CD4-positive, CD25-positive, alpha-beta regulatory T cell (primary cell): Measurements from ENCODE around the gene CCDC157. TPM values are rescaled to one million over a fixed set of nuclear protein-coding genes. Genes with fewer than 3 reads are reported as not detected.
A peak's percentile ranks its signal among the peaks of the same experiment; 100 is the strongest.
"Not testable (repeated sequence)": the region's sequence is repeated elsewhere in the genome, so short reads cannot be mapped to it uniquely, and the experiment has no call there.

Experiments
- ATAC-seq, 2 donors: fragments of 150-1000 bp; cut with Tn5 transposase; one replicate each; pipeline ENCODE4 v1.10.0; 2021; ENCODE audit warnings: low read depth in 2 of 2, moderate number of reproducible peaks in 2 of 2, moderate library complexity in 1 of 2
- DNase-seq, 3 donors: peaks; one replicate each; pipeline versions ENCODE4 v3.0.0 to v3.0.0-alpha.2; 2012 to 2022; ENCODE audit warnings: mixed read lengths in 1 of 3
- H3K27ac ChIP-seq: one replicate; pipeline ENCODE4 v1.7.0; 2013; ENCODE audit warnings: mild to moderate bottlenecking, low read length; ENCODE audit not compliant: insufficient read depth, poor library complexity, severe bottlenecking
- H3K27me3 ChIP-seq: one replicate; pipeline ENCODE4 v1.7.0; 2013; ENCODE audit warnings: low read length; ENCODE audit not compliant: control insufficient read depth, insufficient read depth
- H3K36me3 ChIP-seq: one replicate; pipeline ENCODE4 v1.7.0; 2013; ENCODE audit warnings: mild to moderate bottlenecking, low read length, moderate library complexity; ENCODE audit not compliant: control insufficient read depth, insufficient read depth
- H3K4me1 ChIP-seq: 2 replicates; pipeline ENCODE4 v1.7.0; 2013; ENCODE audit warnings: mild to moderate bottlenecking, low read length; ENCODE audit not compliant: insufficient read depth, control insufficient read depth, poor library complexity, severe bottlenecking
- H3K4me3 ChIP-seq: one replicate; pipeline ENCODE4 v1.7.0; 2013; ENCODE audit warnings: low read depth, mild to moderate bottlenecking, low read length, moderate library complexity
- H3K9me3 ChIP-seq, 2 experiments: 1 replicate in 1 of 2; 2 replicates in 1 of 2; pipeline ENCODE4 v1.7.0; 2013; ENCODE audit warnings: low read length in 2 of 2, mild to moderate bottlenecking in 1 of 2, moderate library complexity in 1 of 2; ENCODE audit not compliant: control insufficient read depth in 2 of 2
- H3K27ac Mint-ChIP-seq, 3 donors: one replicate each; pipeline ENCODE4 v1.8.0; 2020 to 2022; ENCODE audit warnings: mild to moderate bottlenecking in 3 of 3, mixed read lengths in 3 of 3, moderate library complexity in 2 of 3
- H3K27me3 Mint-ChIP-seq: one replicate; pipeline ENCODE4 v1.8.0; 2022; ENCODE audit warnings: mild to moderate bottlenecking, mixed read lengths
- H3K36me3 Mint-ChIP-seq: one replicate; pipeline ENCODE4 v1.8.0; 2020; ENCODE audit warnings: mixed read lengths
- H3K4me1 Mint-ChIP-seq, 4 donors: one replicate each; pipeline ENCODE4 v1.8.0; 2020 to 2022; ENCODE audit warnings: mixed read lengths in 4 of 4, mild to moderate bottlenecking in 1 of 4
- H3K4me3 Mint-ChIP-seq, 4 donors: one replicate each; pipeline ENCODE4 v1.8.0; 2020 to 2022; ENCODE audit warnings: mild to moderate bottlenecking in 4 of 4, mixed read lengths in 4 of 4, moderate library complexity in 3 of 4
- H3K9me3 Mint-ChIP-seq, 7 donors: one replicate each; pipeline ENCODE4 v1.8.0; 2020 to 2022; ENCODE audit warnings: mixed read lengths in 7 of 7, mild to moderate bottlenecking in 3 of 7, moderate library complexity in 2 of 7
- polyA plus RNA-seq, 4 donors: library from polyadenylated mRNA; unstranded; fragments of 300-500 nt; fragmentation: Illumina TruSeq; gene quantifications; one replicate each; pipeline ENCODE4 v1.2.3, GENCODE V29; 2021
- total RNA-seq: library from RNA; stranded (reverse); gene quantifications from one replicate; pipeline ENCODE4 v1.2.3, GENCODE V29; 2022

The CCDC157 gene
- total and polyA plus RNA-seq, 5 donors from 2014 or later = 1.3 to 7.1 (median 2.0) TPM

DNA sequence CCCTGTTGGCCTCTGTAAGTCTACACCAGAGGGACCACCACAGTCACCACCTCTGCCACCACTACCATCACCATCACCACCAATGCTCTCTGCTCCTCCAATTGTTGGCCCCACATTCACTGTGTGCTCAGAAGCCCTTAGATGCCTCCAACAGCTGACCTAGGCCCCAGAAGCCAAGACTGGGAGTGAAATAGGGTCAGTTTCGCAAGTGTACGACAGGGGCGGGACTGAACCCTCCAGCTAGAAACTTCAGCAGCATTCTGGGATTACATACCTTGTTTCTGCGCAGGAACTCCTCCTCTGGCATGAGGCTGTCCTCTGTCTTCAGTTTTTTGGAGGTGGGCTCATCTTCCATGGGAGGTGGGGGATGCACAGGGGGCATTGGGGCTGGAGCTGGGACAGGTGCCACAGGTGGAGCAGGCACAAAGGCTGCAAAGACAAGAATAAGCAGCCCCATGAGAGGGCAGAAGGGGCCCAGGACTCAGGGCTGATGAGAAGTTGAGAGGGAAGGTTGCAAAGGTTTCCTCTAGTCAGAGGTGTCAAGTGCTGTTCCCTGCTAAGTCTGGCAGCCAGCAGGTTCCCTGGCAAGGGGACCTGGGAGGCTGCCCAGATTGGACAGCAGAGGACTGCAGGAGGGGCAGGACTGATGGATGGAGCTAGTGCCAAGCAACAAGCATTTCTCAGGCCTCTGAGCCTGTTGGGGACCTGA is 19.9 kb upstream of the CCDC157 start:
- Mint-ChIP-seq H3K36me3 (peaks cover 37% of the 10 kb centered on the region), H3K4me1 (peaks cover 0 to 7% (median 1%) of the 10 kb centered on the region in 4 donors), H3K4me3 (no peak overlapping the region), H3K27ac (peak overlapping the region in 1 of 3 donors; percentile 83), H3K9me3 (no peaks in the 10 kb centered on the region), H3K27me3 (no peaks in the 10 kb centered on the region)
- DNase-seq (no peak), ATAC-seq (no peak)
- Histone ChIP-seq H3K27me3 (no peaks in the 10 kb centered on the region), H3K27ac (no peak overlapping the region), H3K36me3 (peaks cover 98% of the 10 kb centered on the region), H3K4me1 (no peaks in the 10 kb centered on the region), H3K4me3 (no peak overlapping the region), H3K9me3 (no peaks in the 10 kb centered on the region)

DNA sequence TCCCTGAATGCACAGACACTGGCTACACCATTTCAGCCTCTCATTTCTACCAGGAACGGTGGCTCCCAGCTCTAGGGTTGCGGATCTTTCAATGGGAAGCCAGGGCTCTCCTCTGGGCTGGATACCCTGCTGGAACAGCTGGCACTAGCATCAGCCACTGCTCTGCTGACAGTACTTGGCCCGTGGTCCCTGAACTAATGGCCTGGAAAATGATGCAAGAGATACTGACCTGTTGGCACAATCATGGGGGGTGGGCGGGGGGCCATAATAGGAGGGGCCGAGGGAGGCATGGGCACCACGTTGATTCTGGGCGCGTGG is 19.4 kb upstream of the CCDC157 start:
- no peaks in the 10 kb centered on the region for H3K9me3 Mint-ChIP-seq
- no peak overlapping the region for H3K4me3 Mint-ChIP-seq
- no peak overlapping the region for H3K4me3 ChIP-seq
- no peak for ATAC-seq
- H3K4me1 Mint-ChIP-seq = peaks cover 0 to 7% (median 1%) of the 10 kb centered on the region in 4 donors
- no peak overlapping the region for H3K27ac Mint-ChIP-seq
- H3K4me1 ChIP-seq = no peaks in the 10 kb centered on the region
- H3K27me3 ChIP-seq = no peaks in the 10 kb centered on the region
- no peaks in the 10 kb centered on the region for H3K27me3 Mint-ChIP-seq
- no peaks in the 10 kb centered on the region for H3K9me3 ChIP-seq
- peaks cover 42% of the 10 kb centered on the region for H3K36me3 Mint-ChIP-seq
- DNase-seq = no peak
- no peak overlapping the region for H3K27ac ChIP-seq
- peaks cover 98% of the 10 kb centered on the region for H3K36me3 ChIP-seq

GRCh38 chr22:30338341-30338740 is 18.5 kb upstream of the CCDC157 start:
- DNase-seq, H3K27me3 ChIP-seq, H3K27me3 Mint-ChIP-seq, H3K27ac ChIP-seq, H3K4me1 Mint-ChIP-seq, H3K9me3 Mint-ChIP-seq, H3K9me3 ChIP-seq, H3K4me3 ChIP-seq, H3K4me3 Mint-ChIP-seq, H3K4me1 ChIP-seq, ATAC-seq: not testable (repeated sequence)
- Mint-ChIP-seq H3K27ac (peak overlapping the region in 1 of 3 donors; percentile 20), H3K36me3 (peaks cover 47% of the 10 kb centered on the region)
- peaks cover 98% of the 10 kb centered on the region for H3K36me3 ChIP-seq

GRCh38 chr22:30338802-30339201 is 18.0 kb upstream of the CCDC157 start:
- Histone ChIP-seq H3K36me3 (peaks cover 98% of the 10 kb centered on the region), H3K27me3 (no peaks in the 10 kb centered on the region), H3K9me3 (no peaks in the 10 kb centered on the region), H3K4me3 (no peak overlapping the region), H3K27ac (no peak overlapping the region), H3K4me1 (no peaks in the 10 kb centered on the region)
- no peaks in the 10 kb centered on the region for H3K27me3 Mint-ChIP-seq
- H3K36me3 Mint-ChIP-seq = peaks cover 46% of the 10 kb centered on the region
- no peak for DNase-seq
- H3K4me1 Mint-ChIP-seq = peaks cover 0 to 4% (median 1%) of the 10 kb centered on the region in 4 donors
- no peak overlapping the region for H3K4me3 Mint-ChIP-seq
- H3K9me3 Mint-ChIP-seq = no peaks in the 10 kb centered on the region
- no peak overlapping the region for H3K27ac Mint-ChIP-seq
- no peak for ATAC-seq

- no peak overlapping the region for H3K27ac ChIP-seq
- H3K27me3 ChIP-seq = no peaks in the 10 kb centered on the region
- DNase-seq (no peak), ATAC-seq (no peak)
- H3K4me1 ChIP-seq = no peaks in the 10 kb centered on the region
- H3K9me3 ChIP-seq = no peaks in the 10 kb centered on the region
- peaks cover 98% of the 10 kb centered on the region for H3K36me3 ChIP-seq
- H3K36me3 Mint-ChIP-seq = peaks cover 44% of the 10 kb centered on the region
- H3K4me3 ChIP-seq = no peak overlapping the region
- H3K27me3 Mint-ChIP-seq = no peaks in the 10 kb centered on the region
- peak overlapping the region in 1 of 3 donors; percentile 44 for H3K27ac Mint-ChIP-seq
- no peaks in the 10 kb centered on the region for H3K9me3 Mint-ChIP-seq
- no peak overlapping the region for H3K4me3 Mint-ChIP-seq
- peaks cover 0 to 18% (median 4%) of the 10 kb centered on the region in 4 donors for H3K4me1 Mint-ChIP-seq
Measured at GRCh38 chr22:30340911-30341685, 15.7 kb upstream of the CCDC157 start.

- ATAC-seq (peak in 1 of 2 donors; percentile 50), DNase-seq (no peak)
- Mint-ChIP-seq H3K9me3 (no peaks in the 10 kb centered on the region), H3K4me1 (peaks cover 0 to 48% (median 23%) of the 10 kb centered on the region in 4 donors), H3K27ac (peak overlapping the region in 2 of 3 donors; percentile 25 to 83), H3K36me3 (peaks cover 46% of the 10 kb centered on the region), H3K4me3 (peak overlapping the region in 2 of 4 donors; percentile 43 to 67), H3K27me3 (no peaks in the 10 kb centered on the region)
- Histone ChIP-seq H3K27me3 (no peaks in the 10 kb centered on the region), H3K36me3 (peaks cover 97% of the 10 kb centered on the region), H3K27ac (no peak overlapping the region), H3K4me1 (peaks cover 19% of the 10 kb centered on the region), H3K9me3 (no peaks in the 10 kb centered on the region), H3K4me3 (no peak overlapping the region)
Measured at GRCh38 chr22:30344447-30345200, 12.2 kb upstream of the CCDC157 start.

- Histone ChIP-seq H3K27me3 (no peaks in the 10 kb centered on the region), H3K4me1 (peaks cover 33% of the 10 kb centered on the region), H3K36me3 (peaks cover 96% of the 10 kb centered on the region), H3K27ac (no peak overlapping the region), H3K4me3 (no peak overlapping the region), H3K9me3 (no peaks in the 10 kb centered on the region)
- H3K27me3 Mint-ChIP-seq = no peaks in the 10 kb centered on the region
- H3K36me3 Mint-ChIP-seq = peaks cover 53% of the 10 kb centered on the region
- H3K27ac Mint-ChIP-seq = peak overlapping the region; percentile 4 to 84 (median 62)
- peaks cover 7 to 70% (median 41%) of the 10 kb centered on the region in 4 donors for H3K4me1 Mint-ChIP-seq
- H3K9me3 Mint-ChIP-seq = no peaks in the 10 kb centered on the region
- DNase-seq (no peak), ATAC-seq (no peak)
- H3K4me3 Mint-ChIP-seq = peak overlapping the region in 3 of 4 donors; percentile 36 to 56 (median 52)
Measured at GRCh38 chr22:30347255-30347892, 9.4 kb upstream of the CCDC157 start.
